Upper lobe of right lung (tissue), 1 donor: ENCODE data around the gene TOX4. TPM values are rescaled to one million over a fixed set of nuclear protein-coding genes. Genes with fewer than 3 reads are reported as not detected.

ENCODE experiments used
- ATAC-seq: fragments of 200-7000 bp; cut with Tn5 transposase; one replicate; pipeline ENCODE4 v1.9.1; 2020; ENCODE audit warnings: mild to moderate bottlenecking, moderate library complexity
- DNase-seq: peaks from one replicate; pipeline ENCODE4 v3.0.0-alpha.2; 2020
- H3K27ac ChIP-seq: fragments of 200-600 bp; one replicate; pipeline ENCODE4 v1.8.0; 2022
- H3K27me3 ChIP-seq: fragments of 200-600 bp; one replicate; pipeline ENCODE4 v1.8.0; 2022; ENCODE audit warnings: mild to moderate bottlenecking
- H3K36me3 ChIP-seq: fragments of 200-600 bp; one replicate; pipeline ENCODE4 v1.8.0; 2022
- H3K4me1 ChIP-seq: fragments of 200-600 bp; one replicate; pipeline ENCODE4 v1.8.0; 2022
- H3K4me3 ChIP-seq: fragments of 200-600 bp; one replicate; pipeline ENCODE4 v1.8.0; 2022; ENCODE audit warnings: mild to moderate bottlenecking
- H3K9me3 ChIP-seq: fragments of 200-600 bp; one replicate; pipeline ENCODE4 v1.8.0; 2022
- intact Hi-C: fragments of 100-400 bp; cut with DNase I; formaldehyde crosslinking; loops from one replicate; pipeline ENCODE4 v1.11.0; 2022
- total RNA-seq: library from RNA; stranded (reverse); fragmentation: NEBNext Ultra II Directional; extraction: Animal tissue kit (Norgen Biotek cat#: 25700); gene quantifications from one replicate; pipeline ENCODE4 v1.2.1, GENCODE V29; 2021
- TF ChIP-seq, protein P1 (sequence below): fragments of 200-600 bp; IDR thresholded peaks from one replicate; pipeline ENCODE4 v1.8.0; 2022; ENCODE audit warnings: antibody characterized with exemption
- donor health status: DM: no; HTN: yes; CAD: no; lungs with severe emphysema.

Gene TOX4
- total RNA-seq, 1 donor from 2014 or later, result 69.4 TPM

DNA sequence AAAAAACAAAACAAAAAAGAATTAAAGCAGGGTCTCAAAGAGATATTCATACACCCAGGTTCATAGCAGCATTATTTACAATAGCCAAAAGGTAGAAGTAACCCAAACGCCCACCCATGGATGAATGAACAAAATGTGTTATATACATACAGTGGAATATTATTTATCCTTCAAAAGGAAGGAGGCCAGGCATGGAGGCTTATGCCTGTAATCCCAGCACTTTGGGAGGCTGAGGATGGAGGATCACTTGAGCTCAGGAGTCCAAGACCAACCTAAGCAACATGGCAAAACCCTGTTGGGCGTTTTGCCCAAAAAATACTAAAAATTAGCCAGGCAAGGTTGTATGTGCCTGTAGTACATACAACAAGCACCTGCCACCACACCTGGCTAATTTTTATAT, 29.6 kb downstream of the TOX4 start:
- intact Hi-C loops, result no loop called here
- peaks cover 34% of the 10 kb centered on the region for H3K36me3 ChIP-seq
- H3K27me3 ChIP-seq, result no peaks in the 10 kb centered on the region
- no peak overlapping the region for H3K4me3 ChIP-seq
- H3K27ac ChIP-seq, result no peak overlapping the region
- TF ChIP-seq, protein P1, sequence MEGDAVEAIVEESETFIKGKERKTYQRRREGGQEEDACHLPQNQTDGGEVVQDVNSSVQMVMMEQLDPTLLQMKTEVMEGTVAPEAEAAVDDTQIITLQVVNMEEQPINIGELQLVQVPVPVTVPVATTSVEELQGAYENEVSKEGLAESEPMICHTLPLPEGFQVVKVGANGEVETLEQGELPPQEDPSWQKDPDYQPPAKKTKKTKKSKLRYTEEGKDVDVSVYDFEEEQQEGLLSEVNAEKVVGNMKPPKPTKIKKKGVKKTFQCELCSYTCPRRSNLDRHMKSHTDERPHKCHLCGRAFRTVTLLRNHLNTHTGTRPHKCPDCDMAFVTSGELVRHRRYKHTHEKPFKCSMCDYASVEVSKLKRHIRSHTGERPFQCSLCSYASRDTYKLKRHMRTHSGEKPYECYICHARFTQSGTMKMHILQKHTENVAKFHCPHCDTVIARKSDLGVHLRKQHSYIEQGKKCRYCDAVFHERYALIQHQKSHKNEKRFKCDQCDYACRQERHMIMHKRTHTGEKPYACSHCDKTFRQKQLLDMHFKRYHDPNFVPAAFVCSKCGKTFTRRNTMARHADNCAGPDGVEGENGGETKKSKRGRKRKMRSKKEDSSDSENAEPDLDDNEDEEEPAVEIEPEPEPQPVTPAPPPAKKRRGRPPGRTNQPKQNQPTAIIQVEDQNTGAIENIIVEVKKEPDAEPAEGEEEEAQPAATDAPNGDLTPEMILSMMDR, result no peak
- no peaks in the 10 kb centered on the region for H3K9me3 ChIP-seq
- DNase-seq (no peak), ATAC-seq (no peak)
- H3K4me1 ChIP-seq, result peaks cover 31% of the 10 kb centered on the region

DNA sequence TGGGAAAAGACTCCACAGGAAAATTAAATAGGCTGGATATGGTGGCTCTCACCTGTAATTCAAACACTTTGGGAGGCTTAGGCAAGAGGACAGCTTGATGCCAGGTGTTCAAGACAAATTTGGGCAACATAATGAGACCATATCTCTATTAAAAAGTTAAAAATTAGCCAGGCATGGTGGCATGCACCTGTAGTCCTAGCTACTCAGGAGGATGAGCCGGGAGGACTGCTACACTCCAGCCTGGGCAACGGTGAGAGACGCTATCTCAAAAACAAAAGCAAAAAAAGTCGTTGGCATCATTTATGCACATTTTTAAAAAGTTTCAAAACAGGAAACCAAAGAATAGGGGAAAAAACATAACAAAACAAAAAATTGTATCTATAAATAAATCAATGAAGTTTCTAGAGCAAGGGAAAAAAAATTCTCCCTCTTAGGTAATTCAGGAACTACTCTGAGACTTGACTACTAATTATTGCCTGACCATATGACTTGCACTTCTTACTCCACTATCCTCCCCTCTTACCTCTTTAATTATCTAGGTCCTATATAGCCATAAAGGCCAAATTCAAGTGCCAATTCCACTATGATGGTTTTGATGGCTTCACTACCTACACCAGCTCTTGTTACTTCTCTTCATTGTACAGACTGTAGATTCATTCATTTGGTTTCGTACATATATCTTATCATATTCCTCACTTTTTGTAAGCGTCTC, 32.6 kb downstream of the TOX4 start:
- ATAC-seq (no peak), DNase-seq (no peak)
- intact Hi-C loops, result no loop called here
- TF ChIP-seq, protein P1, result no peak
- Histone ChIP-seq H3K36me3 (peaks cover 10% of the 10 kb centered on the region), H3K4me3 (peak overlapping the region; percentile 97), H3K4me1 (peaks cover 33% of the 10 kb centered on the region), H3K27me3 (no peaks in the 10 kb centered on the region), H3K27ac (no peak overlapping the region), H3K9me3 (no peaks in the 10 kb centered on the region)

DNA sequence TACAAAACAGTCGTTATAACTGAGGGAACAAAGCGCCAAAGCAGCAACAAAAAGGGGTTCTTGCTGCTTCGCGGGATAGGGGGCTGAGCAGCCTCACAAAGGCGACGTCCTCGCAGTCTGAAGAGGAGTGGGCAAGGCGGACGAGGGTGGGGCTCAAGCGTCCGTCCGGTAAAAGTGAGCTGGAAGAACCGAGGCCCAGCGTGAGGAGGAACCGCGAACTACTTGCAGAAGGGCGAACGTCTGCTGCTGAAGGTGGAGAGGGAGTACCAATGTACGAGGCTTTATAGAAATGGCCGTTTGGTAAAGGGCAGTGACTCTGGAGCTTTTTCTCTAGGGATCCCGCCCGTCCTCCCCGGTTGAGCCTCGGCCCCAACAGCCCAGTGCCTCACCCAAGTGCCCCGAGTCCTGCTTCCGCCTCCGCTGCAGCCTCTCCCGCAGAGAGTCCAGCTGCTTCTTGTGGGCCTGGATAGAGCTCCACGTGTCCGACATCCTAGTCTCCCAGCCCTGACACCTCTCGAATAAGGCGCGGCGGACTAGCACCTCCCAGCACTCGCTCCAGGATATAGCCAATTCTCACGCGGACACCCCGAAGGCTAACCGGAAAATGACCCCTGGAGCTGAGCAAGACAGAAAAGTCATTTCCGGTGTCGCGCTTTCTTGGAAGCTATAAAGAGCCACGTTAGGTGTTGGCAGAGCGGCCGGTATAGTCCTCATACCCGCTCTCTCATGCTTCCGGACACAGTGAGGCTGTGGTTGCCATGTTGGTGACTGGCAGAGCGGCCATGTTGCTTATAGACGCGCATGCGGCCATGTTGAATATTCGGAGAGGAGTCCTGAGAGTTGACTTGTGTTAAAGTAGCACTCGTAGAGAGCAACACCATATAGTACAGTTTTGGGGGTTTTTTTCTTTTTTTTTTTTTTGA, 34.0 kb downstream of the TOX4 start, which contains the start of gene METTL3:
METTL3 (minus strand) TSS at position 606 of the 923 bp plus-strand sequence; CDS start at position 489, 117 bp downstream.
- no peaks in the 10 kb centered on the region for H3K9me3 ChIP-seq
- TF ChIP-seq, protein P1, result no peak
- intact Hi-C loops, result no loop called here

DNA sequence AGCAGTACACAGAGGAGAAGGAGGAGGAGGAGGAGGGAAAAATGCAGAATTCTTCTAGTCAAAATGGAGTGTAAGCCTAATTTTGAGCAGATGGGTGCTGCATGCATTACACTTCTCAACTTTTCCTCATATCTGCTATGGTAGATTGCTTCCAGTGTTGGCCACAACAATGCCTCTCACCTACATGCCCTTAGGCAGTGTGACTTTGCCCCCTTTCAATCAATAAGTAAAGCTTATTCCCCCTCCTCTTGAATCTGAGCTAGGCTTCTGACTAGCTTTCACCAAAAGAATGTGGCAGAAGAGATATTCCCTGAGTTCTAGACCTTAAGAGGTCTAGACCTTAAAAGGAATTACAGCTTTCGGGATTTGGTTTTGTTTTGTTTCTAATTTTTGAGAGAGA, 37.3 kb downstream of the TOX4 start:
- DNase-seq (no peak), ATAC-seq (no peak)
- H3K27ac ChIP-seq, result no peak overlapping the region
- H3K36me3 ChIP-seq, result no peaks in the 10 kb centered on the region
- H3K4me3 ChIP-seq, result no peak overlapping the region
- TF ChIP-seq, protein P1, result no peak
- intact Hi-C loops, result no loop called here
- no peaks in the 10 kb centered on the region for H3K27me3 ChIP-seq
- H3K4me1 ChIP-seq, result peaks cover 16% of the 10 kb centered on the region
- no peaks in the 10 kb centered on the region for H3K9me3 ChIP-seq

More for the DNA sequence above, 34.0 kb downstream of the TOX4 start, which contains the start of gene METTL3:
- peak within 1 kb of the TSS; percentile 97 for H3K4me3 ChIP-seq
- peaks cover 22% of the 10 kb centered on the region for H3K4me1 ChIP-seq
- peaks cover 10% of the 10 kb centered on the region for H3K36me3 ChIP-seq
- ATAC-seq (peak; percentile 99), DNase-seq (peak; percentile 97)
- H3K27me3 ChIP-seq, result no peaks in the 10 kb centered on the region
- H3K27ac ChIP-seq, result peak within 1 kb of the TSS; percentile 91

DNA sequence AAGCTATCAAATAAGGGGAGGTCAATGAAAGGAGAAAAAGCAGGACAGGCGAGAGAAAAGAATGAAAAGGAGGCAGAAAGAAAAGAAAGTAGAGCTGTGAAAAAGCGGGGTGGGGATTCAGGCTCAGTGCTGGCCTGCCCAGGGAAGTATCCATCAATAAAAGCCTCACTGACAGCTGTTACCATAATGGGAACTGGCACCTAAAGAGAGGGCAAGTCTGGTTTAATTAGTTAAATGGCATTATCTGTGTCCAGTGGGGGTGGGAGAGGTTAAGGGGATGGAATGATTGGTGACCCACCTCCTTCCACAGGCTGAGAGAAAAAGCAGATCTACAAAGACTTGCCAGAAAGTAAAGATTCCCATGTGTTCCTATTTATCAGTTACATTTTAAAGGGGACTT, 41.7 kb downstream of the TOX4 start:
- no peak for ATAC-seq
- TF ChIP-seq, protein P1, result no peak
- no peak overlapping the region for H3K27ac ChIP-seq

More for the DNA sequence above, 41.7 kb downstream of the TOX4 start:
- Histone ChIP-seq H3K9me3 (no peaks in the 10 kb centered on the region), H3K27me3 (no peaks in the 10 kb centered on the region), H3K4me3 (no peak overlapping the region), H3K4me1 (no peaks in the 10 kb centered on the region), H3K36me3 (no peaks in the 10 kb centered on the region)
- DNase-seq, result no peak
- intact Hi-C loops, result no loop called here
